Astrocyte (in vitro differentiated cells and primary cell): Measurements from ENCODE around the gene GJD3.

Experiments
- EZH2 ChIP-seq: IDR thresholded peaks from 2 replicates; pipeline ENCODE4 v1.6.1; 2012; ENCODE audit warnings: mild to moderate bottlenecking, low read length, inconsistent platforms; ENCODE audit not compliant: insufficient read depth
- TF ChIP-seq, protein P1 (sequence below): IDR thresholded peaks from 2 replicates; pipeline ENCODE4 v1.5.1; 2011; ENCODE audit warnings: low read depth, mild to moderate bottlenecking, inconsistent platforms, low read length, moderate library complexity; ENCODE audit not compliant: insufficient read depth

- TF ChIP-seq, protein P1, sequence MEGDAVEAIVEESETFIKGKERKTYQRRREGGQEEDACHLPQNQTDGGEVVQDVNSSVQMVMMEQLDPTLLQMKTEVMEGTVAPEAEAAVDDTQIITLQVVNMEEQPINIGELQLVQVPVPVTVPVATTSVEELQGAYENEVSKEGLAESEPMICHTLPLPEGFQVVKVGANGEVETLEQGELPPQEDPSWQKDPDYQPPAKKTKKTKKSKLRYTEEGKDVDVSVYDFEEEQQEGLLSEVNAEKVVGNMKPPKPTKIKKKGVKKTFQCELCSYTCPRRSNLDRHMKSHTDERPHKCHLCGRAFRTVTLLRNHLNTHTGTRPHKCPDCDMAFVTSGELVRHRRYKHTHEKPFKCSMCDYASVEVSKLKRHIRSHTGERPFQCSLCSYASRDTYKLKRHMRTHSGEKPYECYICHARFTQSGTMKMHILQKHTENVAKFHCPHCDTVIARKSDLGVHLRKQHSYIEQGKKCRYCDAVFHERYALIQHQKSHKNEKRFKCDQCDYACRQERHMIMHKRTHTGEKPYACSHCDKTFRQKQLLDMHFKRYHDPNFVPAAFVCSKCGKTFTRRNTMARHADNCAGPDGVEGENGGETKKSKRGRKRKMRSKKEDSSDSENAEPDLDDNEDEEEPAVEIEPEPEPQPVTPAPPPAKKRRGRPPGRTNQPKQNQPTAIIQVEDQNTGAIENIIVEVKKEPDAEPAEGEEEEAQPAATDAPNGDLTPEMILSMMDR, result no peak
- TF ChIP-seq EZH2, result no peak
Measured at GRCh38 chr17:40340880-40341807, 23.4 kb downstream of the GJD3 start.
